22Rv1 (cell line): ENCODE measurements around the gene C1QA.

ENCODE experiments used
- H3K27ac ChIP-seq: fragments of 450-650 bp; 2 replicates; pipeline ENCODE4 v1.5.1; 2017
- ZFX ChIP-seq: fragments of 450-650 bp; IDR thresholded peaks from 2 replicates; pipeline ENCODE4 v1.6.1; 2017; ENCODE audit warnings: antibody characterized with exemption, borderline replicate concordance
- TF ChIP-seq, protein P1 (sequence below): fragments of 450-650 bp; IDR thresholded peaks from 2 replicates; pipeline ENCODE4 v1.5.1; 2017; ENCODE audit warnings: mild to moderate bottlenecking

C1QA gene

DNA sequence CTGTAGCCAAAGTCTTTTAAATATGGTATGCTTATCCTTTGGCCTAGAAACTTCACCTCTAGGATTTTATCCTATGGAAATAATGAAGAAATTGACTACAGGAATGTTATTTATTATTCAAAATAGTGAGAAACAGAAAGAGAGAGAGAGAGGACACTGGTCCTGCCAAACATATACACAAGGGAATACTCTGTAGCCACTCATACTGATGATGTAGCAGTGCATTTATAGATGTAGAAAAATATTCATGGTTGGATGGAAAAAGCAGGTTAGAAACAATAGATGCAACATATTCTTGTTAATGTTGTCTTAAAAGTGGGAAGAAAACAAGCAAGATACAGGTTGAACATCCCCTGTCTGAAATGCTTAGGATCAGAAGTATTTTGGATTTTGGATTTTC is 52.0 kb downstream of the C1QA start:
- TF ChIP-seq, protein P1, sequence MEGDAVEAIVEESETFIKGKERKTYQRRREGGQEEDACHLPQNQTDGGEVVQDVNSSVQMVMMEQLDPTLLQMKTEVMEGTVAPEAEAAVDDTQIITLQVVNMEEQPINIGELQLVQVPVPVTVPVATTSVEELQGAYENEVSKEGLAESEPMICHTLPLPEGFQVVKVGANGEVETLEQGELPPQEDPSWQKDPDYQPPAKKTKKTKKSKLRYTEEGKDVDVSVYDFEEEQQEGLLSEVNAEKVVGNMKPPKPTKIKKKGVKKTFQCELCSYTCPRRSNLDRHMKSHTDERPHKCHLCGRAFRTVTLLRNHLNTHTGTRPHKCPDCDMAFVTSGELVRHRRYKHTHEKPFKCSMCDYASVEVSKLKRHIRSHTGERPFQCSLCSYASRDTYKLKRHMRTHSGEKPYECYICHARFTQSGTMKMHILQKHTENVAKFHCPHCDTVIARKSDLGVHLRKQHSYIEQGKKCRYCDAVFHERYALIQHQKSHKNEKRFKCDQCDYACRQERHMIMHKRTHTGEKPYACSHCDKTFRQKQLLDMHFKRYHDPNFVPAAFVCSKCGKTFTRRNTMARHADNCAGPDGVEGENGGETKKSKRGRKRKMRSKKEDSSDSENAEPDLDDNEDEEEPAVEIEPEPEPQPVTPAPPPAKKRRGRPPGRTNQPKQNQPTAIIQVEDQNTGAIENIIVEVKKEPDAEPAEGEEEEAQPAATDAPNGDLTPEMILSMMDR = no peak
- no peak for TF ChIP-seq ZFX
- H3K27ac ChIP-seq = no peak overlapping the region
